Activated CD4-positive, alpha-beta T cell treated with anti-CD3 and anti-CD28 coated beads, Interleukin-2, amount 50 U/mL, for 4 hours (primary cell): ENCODE data around the gene CDC42BPA.
"Not testable (repeated sequence)": the region's sequence is repeated elsewhere in the genome, so short reads cannot be mapped to it uniquely, and the experiment has no call there.

Experiments used
- DNase-seq, 2 experiments: peaks; one replicate each; pipeline ENCODE4 v3.0.0-alpha.2; 2020

The CDC42BPA gene

DNA sequence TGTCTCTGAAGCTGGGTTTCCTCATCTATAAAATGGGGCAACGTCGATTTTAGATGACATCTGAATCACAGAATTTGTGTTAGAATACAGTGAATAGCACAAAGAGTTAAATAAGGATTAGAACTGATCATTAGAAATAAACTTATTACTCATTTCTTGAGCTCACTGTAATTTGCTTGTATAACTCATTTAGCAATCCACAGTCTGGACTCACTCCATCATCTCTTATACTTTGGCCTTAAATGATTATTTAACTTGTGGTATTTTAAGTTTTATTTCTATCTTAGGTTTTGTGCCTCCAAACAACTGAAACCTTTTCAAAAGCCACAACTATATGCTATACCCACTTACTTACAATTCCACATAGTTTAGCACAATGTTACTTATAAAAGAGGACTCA is 128.0 kb downstream of the CDC42BPA start:
- DNase-seq, result no peak

DNA sequence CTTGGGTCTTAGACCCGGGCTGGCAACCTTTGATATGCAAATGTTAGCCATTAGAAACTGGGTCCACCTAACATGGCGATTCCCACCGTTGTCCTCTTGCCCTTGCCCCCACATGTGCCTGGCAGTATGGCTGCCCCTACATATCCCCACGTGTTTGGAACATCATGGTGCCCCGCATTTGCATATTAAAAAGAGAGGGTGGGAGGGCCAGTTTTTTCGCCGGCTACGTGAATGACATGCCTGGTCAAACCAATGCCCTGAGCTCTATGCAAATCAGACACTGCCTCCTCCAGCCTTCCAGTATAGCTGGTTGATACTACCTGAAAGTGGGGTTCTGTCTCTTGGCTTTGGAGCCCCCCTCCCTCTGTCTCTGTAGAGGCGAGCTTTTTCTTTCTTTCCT is 133.0 kb downstream of the CDC42BPA start:
- no peak for DNase-seq

- DNase-seq, result no peak
Observed at GRCh38 chr1:227182012-227182411, 136.3 kb downstream of the CDC42BPA start.

- DNase-seq, result no peak
Observed at GRCh38 chr1:227175611-227176010, 142.7 kb downstream of the CDC42BPA start.

DNA sequence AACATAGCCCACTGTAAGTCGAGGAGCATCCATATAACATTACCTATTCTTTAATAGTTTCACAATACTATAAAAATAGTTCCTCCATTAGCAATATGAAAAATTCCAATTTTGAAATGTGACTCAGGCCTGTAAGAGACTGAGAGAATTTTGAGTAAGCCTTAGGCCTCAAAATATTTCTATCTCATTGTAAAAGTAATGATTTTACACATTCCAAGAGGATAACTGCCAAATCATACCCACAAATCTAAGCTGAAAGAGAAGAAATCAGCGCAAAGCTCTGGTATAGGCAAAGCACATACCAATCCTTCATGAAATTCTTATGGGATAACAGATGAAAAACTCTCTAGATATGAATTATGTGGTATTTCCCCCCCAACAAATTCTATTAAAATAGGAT is 144.1 kb downstream of the CDC42BPA start:
- no peak for DNase-seq

GRCh38 chr1:227170361-227171166 is 147.7 kb downstream of the CDC42BPA start:
- DNase-seq, result no peak

DNA sequence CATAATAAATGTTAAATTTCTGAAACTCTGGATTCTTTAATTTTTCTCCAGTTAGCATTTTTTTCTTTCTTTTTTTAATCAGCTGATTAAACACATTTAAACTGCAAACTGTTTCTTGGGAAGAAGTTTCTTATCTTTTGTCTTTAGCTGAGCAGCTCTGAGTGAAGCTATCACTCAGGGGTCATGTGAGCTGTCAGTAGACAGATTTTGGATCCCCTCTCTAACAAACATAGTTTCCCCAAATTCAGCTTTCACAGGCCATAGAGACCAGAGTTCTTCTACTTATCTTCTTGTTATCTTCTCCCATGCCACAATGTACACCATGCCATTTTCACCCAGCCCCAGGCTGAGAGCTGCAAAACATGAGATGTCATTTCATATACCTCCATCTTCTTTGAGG is 148.9 kb downstream of the CDC42BPA start:
- no peak for DNase-seq

GRCh38 chr1:227167276-227168101 is 150.8 kb downstream of the CDC42BPA start:
- no peak for DNase-seq

GRCh38 chr1:227166559-227166958 is 151.7 kb downstream of the CDC42BPA start:
- DNase-seq, result no peak

GRCh38 chr1:227161470-227161869 is 156.8 kb downstream of the CDC42BPA start:
- DNase-seq, result no peak

DNA sequence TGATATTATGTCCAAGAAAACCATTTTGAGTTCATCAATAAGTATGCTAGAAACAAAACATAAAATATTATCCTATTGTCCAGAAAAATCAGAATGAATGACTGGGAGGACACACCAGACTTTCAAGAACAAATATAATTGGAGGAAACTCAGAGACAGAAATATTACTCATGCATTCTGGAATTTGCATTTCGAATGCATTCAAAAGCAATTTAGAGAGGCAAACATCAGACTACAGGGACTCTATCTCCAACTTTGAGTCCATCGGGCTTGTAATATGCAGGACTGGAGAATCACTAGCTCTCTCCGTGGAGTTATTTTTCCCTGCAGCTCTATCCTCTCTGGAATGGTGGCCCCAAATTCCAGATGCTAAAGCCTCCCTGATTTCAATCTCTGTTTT is 161.8 kb downstream of the CDC42BPA start:
- DNase-seq, result no peak

- no peak for DNase-seq
Observed at GRCh38 chr1:227155688-227156087, 162.6 kb downstream of the CDC42BPA start.

DNA sequence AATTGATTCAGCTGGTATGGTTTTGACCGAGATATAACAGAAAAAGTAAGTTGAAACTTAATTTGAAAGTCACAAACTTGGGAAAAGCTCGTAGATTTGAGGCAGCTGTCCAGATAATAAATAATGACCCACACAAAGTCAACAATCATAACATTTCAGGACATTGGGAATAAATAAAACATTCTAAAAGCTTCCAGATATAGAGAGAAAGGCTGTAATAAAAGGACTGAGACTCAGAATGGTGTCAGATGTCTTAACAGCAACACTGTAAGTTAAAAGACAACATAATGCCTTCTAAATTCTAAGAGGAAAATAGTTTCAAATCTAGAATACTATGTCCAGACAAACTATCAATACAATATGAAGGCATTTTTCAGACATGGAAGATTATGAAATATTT is 163.3 kb downstream of the CDC42BPA start:
- no peak for DNase-seq

DNA sequence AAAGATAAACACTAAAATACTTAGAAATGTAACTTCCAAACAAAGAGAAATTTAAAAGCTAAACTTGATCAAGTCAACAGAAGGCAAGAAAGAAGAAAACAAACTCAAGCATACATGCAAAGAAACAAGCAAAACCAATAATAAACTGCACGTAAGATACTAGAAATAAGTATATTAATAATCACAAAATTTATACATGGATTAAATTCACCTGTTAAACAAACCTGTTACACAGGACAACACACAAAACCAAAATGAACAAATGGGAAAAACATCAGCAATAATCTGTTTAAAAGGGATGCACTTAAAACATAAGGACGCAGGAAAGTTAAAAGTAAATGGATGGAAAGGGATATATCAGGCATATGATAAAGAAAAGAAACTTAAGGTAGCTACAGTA is 165.8 kb downstream of the CDC42BPA start:
- no peak for DNase-seq

- DNase-seq, result no peak
Observed at GRCh38 chr1:227140376-227140775, 177.9 kb downstream of the CDC42BPA start.

- DNase-seq, result no peak
Observed at GRCh38 chr1:227136210-227136820, 182.0 kb downstream of the CDC42BPA start.

DNA sequence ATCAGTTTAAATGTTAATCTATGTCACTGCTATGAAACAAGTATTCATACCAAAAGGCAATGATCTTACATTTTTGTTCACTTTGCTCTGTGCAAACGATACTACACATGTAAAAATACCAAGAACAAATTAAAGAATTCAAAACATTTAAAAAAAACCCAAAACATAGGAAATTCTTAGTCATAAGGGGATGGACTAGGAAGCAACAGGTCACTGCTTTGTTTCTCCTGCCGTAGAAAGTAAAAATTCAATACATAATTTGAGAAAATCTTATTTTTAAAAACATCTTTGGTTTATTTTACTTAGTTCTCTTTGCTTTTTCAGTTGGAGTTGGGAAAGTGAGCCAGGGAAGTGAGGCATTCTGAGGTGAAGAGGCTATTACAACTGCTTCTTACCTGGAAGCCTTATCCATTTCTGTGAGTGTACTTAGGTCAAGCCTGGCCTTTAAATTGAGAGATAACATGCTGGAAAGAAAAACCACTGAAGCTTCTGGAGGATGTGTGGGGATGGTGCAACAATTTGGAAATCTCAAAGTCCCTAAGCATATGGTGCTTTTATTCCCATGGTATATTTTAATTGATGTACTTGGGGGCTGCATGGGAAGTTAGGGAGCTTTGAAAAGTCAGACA is 183.5 kb downstream of the CDC42BPA start:
- no peak for DNase-seq

- not testable (repeated sequence) for DNase-seq
Observed at GRCh38 chr1:227132695-227133094, 185.6 kb downstream of the CDC42BPA start.

GRCh38 chr1:227131193-227131592 is 187.1 kb downstream of the CDC42BPA start:
- no peak for DNase-seq

DNA sequence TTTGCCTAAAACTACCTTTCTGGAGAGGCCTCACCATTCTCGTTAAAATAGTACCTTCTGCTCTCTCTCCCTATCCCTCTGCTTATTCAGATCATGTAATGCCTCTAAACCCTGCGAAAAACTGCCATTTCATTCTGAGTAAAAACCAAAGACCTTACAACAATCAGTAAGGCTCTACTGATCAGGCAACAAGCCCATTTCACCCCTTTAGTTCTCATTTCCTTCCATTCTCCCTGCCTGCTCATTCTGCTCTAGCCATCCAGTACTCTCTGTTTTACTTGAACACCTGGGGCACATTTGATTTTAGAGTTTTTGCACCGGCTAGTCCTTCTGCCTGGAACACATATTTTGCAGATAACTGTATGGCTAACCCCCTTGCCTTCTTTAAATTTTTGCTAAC is 190.4 kb downstream of the CDC42BPA start:
- no peak for DNase-seq

- DNase-seq, result no peak
Observed at GRCh38 chr1:227125929-227126545, 192.3 kb downstream of the CDC42BPA start.

DNA sequence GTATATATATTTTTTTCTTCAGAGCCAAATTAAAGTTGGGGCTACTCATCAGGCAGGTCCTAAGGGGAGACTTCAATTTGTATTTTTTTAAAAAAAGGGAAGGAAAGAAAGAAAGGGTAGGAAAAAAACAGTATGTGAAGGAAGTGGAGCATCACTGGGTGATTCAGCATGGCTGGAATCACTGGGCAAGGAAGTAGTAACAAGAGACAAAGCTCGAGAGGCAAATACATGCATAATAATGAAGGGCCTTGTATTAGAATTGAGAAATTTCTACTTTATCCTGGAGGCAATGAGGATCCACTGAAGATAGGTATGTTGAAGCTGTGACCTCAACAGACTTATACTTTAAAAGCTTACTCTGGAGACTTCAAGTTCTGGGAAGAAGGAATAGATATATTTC is 193.8 kb downstream of the CDC42BPA start:
- DNase-seq, result no peak

GRCh38 chr1:227120826-227121225 is 197.5 kb downstream of the CDC42BPA start:
- no peak for DNase-seq
